Measurements from ENCODE around the gene ZNF513.

DNA sequence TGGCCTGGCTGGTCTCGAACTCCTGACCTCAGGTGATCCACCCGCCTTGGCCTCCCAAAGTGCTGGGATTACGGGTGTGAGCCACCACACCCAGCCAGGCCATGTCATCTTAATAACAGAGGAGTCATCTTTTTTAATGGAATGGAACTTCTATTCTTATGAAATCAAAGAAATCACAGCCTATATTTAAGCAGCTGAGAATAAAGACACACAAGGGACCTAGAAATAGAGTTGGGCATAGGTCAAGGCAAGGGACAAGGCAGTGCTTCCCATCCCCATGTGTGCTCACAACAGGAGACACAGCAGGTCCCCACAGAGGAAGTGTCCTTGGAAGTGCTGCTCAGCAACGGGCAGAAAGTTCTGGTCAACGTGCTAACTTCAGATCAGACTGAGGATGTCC lies 7.0 kb downstream of the ZNF513 start:
- TF ChIP-seq, protein P1, sequence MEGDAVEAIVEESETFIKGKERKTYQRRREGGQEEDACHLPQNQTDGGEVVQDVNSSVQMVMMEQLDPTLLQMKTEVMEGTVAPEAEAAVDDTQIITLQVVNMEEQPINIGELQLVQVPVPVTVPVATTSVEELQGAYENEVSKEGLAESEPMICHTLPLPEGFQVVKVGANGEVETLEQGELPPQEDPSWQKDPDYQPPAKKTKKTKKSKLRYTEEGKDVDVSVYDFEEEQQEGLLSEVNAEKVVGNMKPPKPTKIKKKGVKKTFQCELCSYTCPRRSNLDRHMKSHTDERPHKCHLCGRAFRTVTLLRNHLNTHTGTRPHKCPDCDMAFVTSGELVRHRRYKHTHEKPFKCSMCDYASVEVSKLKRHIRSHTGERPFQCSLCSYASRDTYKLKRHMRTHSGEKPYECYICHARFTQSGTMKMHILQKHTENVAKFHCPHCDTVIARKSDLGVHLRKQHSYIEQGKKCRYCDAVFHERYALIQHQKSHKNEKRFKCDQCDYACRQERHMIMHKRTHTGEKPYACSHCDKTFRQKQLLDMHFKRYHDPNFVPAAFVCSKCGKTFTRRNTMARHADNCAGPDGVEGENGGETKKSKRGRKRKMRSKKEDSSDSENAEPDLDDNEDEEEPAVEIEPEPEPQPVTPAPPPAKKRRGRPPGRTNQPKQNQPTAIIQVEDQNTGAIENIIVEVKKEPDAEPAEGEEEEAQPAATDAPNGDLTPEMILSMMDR (IDR thresholded peaks at IDR 0.05; ENCODE audit: borderline replicate concordance, extremely low read depth, low read length, poor library complexity, severe bottlenecking), result no peak
- TF ChIP-seq EZH2 (IDR thresholded peaks at IDR 0.05; ENCODE audit: borderline replicate concordance, low read depth, low read length, severe bottlenecking), result no peak

All from DND-41 (cell line).